Measurements from ENCODE around the gene BCL2L1. TPM values are rescaled to one million over a fixed set of nuclear protein-coding genes. Genes with fewer than 3 reads are reported as not detected.

The BCL2L1 gene
- total RNA-seq, 1 experiment from 2014 or later, result 277 TPM

- no peak overlapping the region for H3K9ac ChIP-seq (ENCODE audit: low read length)
- no peaks in the 10 kb centered on the region for H3K27me3 ChIP-seq (ENCODE audit: low read length)
- H3K4me1 ChIP-seq (ENCODE audit: insufficient read depth, low read length), result no peaks in the 10 kb centered on the region
- peaks cover 24% of the 10 kb centered on the region for H3K79me2 ChIP-seq (ENCODE audit: low read length)
- intact Hi-C loops (cut with micrococcal nuclease), result no loop called here
- no peak for TF ChIP-seq EZH2phosphoT487 (IDR thresholded peaks at IDR 0.05; ENCODE audit: borderline replicate concordance, low read length)
- no peak for TF ChIP-seq CTCF (conservative IDR thresholded peaks at IDR 0.05; ENCODE audit: low read depth, low read length)
- no peak for TF ChIP-seq EZH2 (IDR thresholded peaks at IDR 0.05; ENCODE audit: low read length, unreplicated experiment)
- H3F3A ChIP-seq (ENCODE audit: low read length, unreplicated experiment), result no peaks in the 10 kb centered on the region
- ATAC-seq (no peak), DNase-seq (no peak)
- no peak overlapping the region for H3K4me3 ChIP-seq (ENCODE audit: low read length)
- H3K9me2 ChIP-seq (replicated peaks; ENCODE audit: low read length), result no peaks in the 10 kb centered on the region
- H3K4me2 ChIP-seq (ENCODE audit: low read length), result no peak overlapping the region
- ChIA-PET POLR2A (ENCODE audit: unreplicated experiment) (no interaction called here), CTCF (no interaction called here)
- H3K9me3 ChIP-seq (ENCODE audit: low read length), result no peaks in the 10 kb centered on the region
- peaks cover 60% of the 10 kb centered on the region for H3K36me3 ChIP-seq (ENCODE audit: low read depth, low read length)
- 0 out of 2 replicates have a peak, but pooled peaks cover 8% of the 10 kb centered on the region for H4K20me1 ChIP-seq (ENCODE audit: low read length)
- H2AFZ ChIP-seq (ENCODE audit: low read length), result no peak overlapping the region
- H3K27ac ChIP-seq (ENCODE audit: low read length), result no peak overlapping the region
- BruUV-seq (replicated peaks), result no TSS peak
These were observed 47.0 kb upstream of the BCL2L1 start for GRCh38 chr20:31769681-31770080.

GRCh38 chr20:31767805-31768204 lies 45.1 kb upstream of the BCL2L1 start:
- H3K27ac ChIP-seq (ENCODE audit: low read length), result no peak overlapping the region
- H3K79me2 ChIP-seq (ENCODE audit: low read length), result peaks cover 33% of the 10 kb centered on the region
- CTCF ChIA-PET, result no interaction called here
- no peak overlapping the region for H3K4me2 ChIP-seq (ENCODE audit: low read length)
- no peaks in the 10 kb centered on the region for H3K27me3 ChIP-seq (ENCODE audit: low read length)
- no peaks in the 10 kb centered on the region for H4K20me1 ChIP-seq (ENCODE audit: low read length)
- ATAC-seq (no peak), DNase-seq (no peak)
- H3K4me1 ChIP-seq (ENCODE audit: insufficient read depth, low read length), result no peaks in the 10 kb centered on the region
- intact Hi-C loops (cut with micrococcal nuclease), result no loop called here
- no peak for TF ChIP-seq EZH2phosphoT487 (IDR thresholded peaks at IDR 0.05; ENCODE audit: borderline replicate concordance, low read length)
- TF ChIP-seq CTCF (conservative IDR thresholded peaks at IDR 0.05; ENCODE audit: low read depth, low read length), result no peak
- no peak for TF ChIP-seq EZH2 (IDR thresholded peaks at IDR 0.05; ENCODE audit: low read length, unreplicated experiment)
- no TSS peak for BruUV-seq (replicated peaks)
- H3K9ac ChIP-seq (ENCODE audit: low read length), result no peak overlapping the region
- H3K9me3 ChIP-seq (ENCODE audit: low read length), result no peaks in the 10 kb centered on the region
- H2AFZ ChIP-seq (ENCODE audit: low read length), result no peak overlapping the region
- POLR2A ChIA-PET (ENCODE audit: unreplicated experiment), result no interaction called here
- H3F3A ChIP-seq (ENCODE audit: low read length, unreplicated experiment), result no peaks in the 10 kb centered on the region
- peaks cover 60% of the 10 kb centered on the region for H3K36me3 ChIP-seq (ENCODE audit: low read depth, low read length)
- H3K4me3 ChIP-seq (ENCODE audit: low read length), result no peak overlapping the region
- no peaks in the 10 kb centered on the region for H3K9me2 ChIP-seq (replicated peaks; ENCODE audit: low read length)

DNA sequence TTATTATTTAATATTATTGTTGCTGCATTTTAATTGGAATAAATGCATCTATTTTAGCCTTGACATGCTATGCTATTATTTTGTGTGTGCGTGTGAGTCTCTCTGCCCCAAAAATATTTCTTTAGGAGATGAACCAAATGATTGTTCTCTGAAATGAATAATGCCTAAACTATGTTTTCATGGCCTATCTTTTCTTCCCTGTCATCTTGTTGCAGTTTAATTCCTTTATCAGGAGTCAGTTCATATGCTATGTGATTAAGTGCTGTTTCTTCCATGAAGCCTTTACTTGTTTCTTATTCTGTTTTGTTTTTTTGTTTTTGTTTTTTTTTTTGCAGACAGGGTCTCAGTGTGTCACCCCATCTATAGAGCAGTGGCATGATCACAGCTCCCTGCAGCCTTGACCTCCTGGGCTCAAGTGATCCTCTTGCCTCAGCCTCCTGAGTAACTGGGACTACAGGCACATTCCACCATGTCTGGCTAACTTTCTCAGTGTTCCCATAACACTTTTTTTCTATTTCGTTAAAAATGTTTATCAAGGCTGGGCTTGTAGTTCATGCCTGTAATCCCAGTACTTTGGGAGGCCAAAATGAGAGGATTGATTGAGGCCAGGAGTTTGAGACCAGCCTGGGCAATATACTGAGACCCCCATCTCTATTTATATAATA lies 42.1 kb upstream of the BCL2L1 start:
- Histone ChIP-seq H3K27me3 (ENCODE audit: low read length) (no peaks in the 10 kb centered on the region), H3K27ac (ENCODE audit: low read length) (no peak overlapping the region), H2AFZ (ENCODE audit: low read length) (no peak overlapping the region), H3K9me2 (replicated peaks; ENCODE audit: low read length) (no peaks in the 10 kb centered on the region), H4K20me1 (ENCODE audit: low read length) (0 out of 2 replicates have a peak, but pooled peaks cover 6% of the 10 kb centered on the region), H3F3A (ENCODE audit: low read length, unreplicated experiment) (no peaks in the 10 kb centered on the region), H3K4me1 (ENCODE audit: insufficient read depth, low read length) (no peaks in the 10 kb centered on the region), H3K79me2 (ENCODE audit: low read length) (peaks cover 62% of the 10 kb centered on the region), H3K9me3 (ENCODE audit: low read length) (no peaks in the 10 kb centered on the region), H3K4me2 (ENCODE audit: low read length) (no peak overlapping the region), H3K36me3 (ENCODE audit: low read depth, low read length) (peaks cover 58% of the 10 kb centered on the region), H3K4me3 (ENCODE audit: low read length) (no peak overlapping the region), H3K9ac (ENCODE audit: low read length) (no peak overlapping the region)
- intact Hi-C loops (cut with micrococcal nuclease), result no loop called here
- POLR2A ChIA-PET (ENCODE audit: unreplicated experiment), result no interaction called here
- no peak for DNase-seq
- TF ChIP-seq CTCF (conservative IDR thresholded peaks at IDR 0.05; ENCODE audit: low read depth, low read length), result no peak
- no peak for TF ChIP-seq EZH2 (IDR thresholded peaks at IDR 0.05; ENCODE audit: low read length, unreplicated experiment)
- no peak for TF ChIP-seq EZH2phosphoT487 (IDR thresholded peaks at IDR 0.05; ENCODE audit: borderline replicate concordance, low read length)
- no TSS peak for BruUV-seq (replicated peaks)
- ATAC-seq, result no peak
- CTCF ChIA-PET, result no interaction called here

Measured in PC-3 (cell line).